GM23338 (cell line): Measurements from ENCODE around the gene PLEKHO1. TPM values are rescaled to one million over a fixed set of nuclear protein-coding genes. Genes with fewer than 3 reads are reported as not detected.

Experiments
- ATAC-seq: fragments of 200-7000 bp; cut with Tn5 transposase; 3 replicates; pipeline ENCODE4 v1.9.1; 2020
- DNase-seq: peaks from one replicate; pipeline ENCODE4 v3.0.0-alpha.2; 2015; ENCODE audit warnings: low spot score
- H2AFZ ChIP-seq: fragments of 200-600 bp; sonication (generic); 2 replicates; pipeline ENCODE4 v1.8.0; 2016; ENCODE audit warnings: antibody characterized with exemption, mild to moderate bottlenecking, moderate library complexity
- H3F3A ChIP-seq: fragments of 200-600 bp; sonication (generic); replicated peaks from 2 replicates; pipeline ENCODE4 v1.8.0; 2017; ENCODE audit warnings: antibody characterized with exemption, mixed run types, low read depth
- H3K27ac ChIP-seq: fragments of 200-600 bp; sonication (generic); 2 replicates; pipeline ENCODE4 v1.6.1; 2016; ENCODE audit warnings: low read depth
- H3K27me3 ChIP-seq: fragments of 200-600 bp; sonication (generic); 2 replicates; pipeline ENCODE4 v1.8.0; 2016; ENCODE audit warnings: mild to moderate bottlenecking, mixed run types, moderate library complexity; ENCODE audit not compliant: insufficient read depth
- H3K36me3 ChIP-seq: fragments of 200-600 bp; sonication (generic); 2 replicates; pipeline ENCODE4 v1.8.0; 2016; ENCODE audit warnings: mild to moderate bottlenecking; ENCODE audit not compliant: insufficient read depth
- H3K4me1 ChIP-seq: fragments of 200-600 bp; sonication (generic); 2 replicates; pipeline ENCODE4 v1.8.0; 2016; ENCODE audit warnings: mild to moderate bottlenecking, moderate library complexity; ENCODE audit not compliant: insufficient read depth
- H3K4me2 ChIP-seq: fragments of 200-600 bp; sonication (generic); 2 replicates; pipeline ENCODE4 v1.7.1; 2017; ENCODE audit warnings: mixed run types
- H3K4me3 ChIP-seq: fragments of 200-600 bp; sonication (generic); 2 replicates; pipeline ENCODE4 v1.6.1; 2016; ENCODE audit warnings: mixed run types
- H3K79me2 ChIP-seq: fragments of 200-600 bp; sonication (generic); replicated peaks from 2 replicates; pipeline ENCODE4 v1.8.0; 2017; ENCODE audit warnings: mild to moderate bottlenecking; ENCODE audit not compliant: insufficient read depth
- H3K9me2 ChIP-seq: fragments of 200-600 bp; sonication (generic); 2 replicates; pipeline ENCODE4 v1.8.0; 2017; ENCODE audit not compliant: insufficient read depth
- H4K20me1 ChIP-seq: fragments of 200-600 bp; sonication (generic); replicated peaks from 2 replicates; pipeline ENCODE4 v1.8.0; 2017; ENCODE audit warnings: mild to moderate bottlenecking; ENCODE audit not compliant: insufficient read depth
- H3K27ac Mint-ChIP-seq: 2 replicates; pipeline ENCODE4 v1.8.0; 2020; ENCODE audit warnings: inconsistent platforms, mild to moderate bottlenecking, moderate library complexity, mixed read lengths
- H3K27me3 Mint-ChIP-seq: 3 replicates; pipeline ENCODE4 v1.8.0; 2022; ENCODE audit warnings: low read depth, mild to moderate bottlenecking, moderate library complexity, mixed read lengths, inconsistent platforms; ENCODE audit not compliant: insufficient read depth, poor library complexity
- H3K36me3 Mint-ChIP-seq: 3 replicates; pipeline ENCODE4 v1.8.0; 2021; ENCODE audit warnings: low read depth, mild to moderate bottlenecking, inconsistent platforms, moderate library complexity, mixed read lengths
- H3K4me1 Mint-ChIP-seq: 3 replicates; pipeline ENCODE4 v1.8.0; 2020; ENCODE audit warnings: mild to moderate bottlenecking, inconsistent platforms, mixed read lengths
- H3K4me3 Mint-ChIP-seq: 3 replicates; pipeline ENCODE4 v1.8.0; 2021; ENCODE audit warnings: moderate library complexity, mild to moderate bottlenecking, inconsistent platforms, mixed read lengths
- H3K9me3 Mint-ChIP-seq: 3 replicates; pipeline ENCODE4 v1.8.0; 2020; ENCODE audit warnings: moderate library complexity, mild to moderate bottlenecking, inconsistent platforms, mixed read lengths
- CREB1 ChIP-seq: fragments of 250-450 bp; sonication (Bioruptor Pico); IDR thresholded peaks from 2 replicates; pipeline ENCODE4 v1.5.0; 2020; ENCODE audit warnings: low read depth, mild to moderate bottlenecking, moderate library complexity
- ETS1 ChIP-seq: IDR thresholded peaks from 2 replicates; pipeline ENCODE4 v1.6.1; 2016; ENCODE audit warnings: antibody characterized with exemption
- EZH2 ChIP-seq: fragments of 200-600 bp; sonication (generic); IDR thresholded peaks from one replicate; pipeline ENCODE4 v1.8.0; 2017; ENCODE audit warnings: antibody characterized with exemption, mild to moderate bottlenecking, low read depth; ENCODE audit not compliant: unreplicated experiment
- EZH2phosphoT487 ChIP-seq: fragments of 200-600 bp; sonication (generic); IDR thresholded peaks from one replicate; pipeline ENCODE4 v1.8.1; 2018; ENCODE audit warnings: antibody characterized with exemption; ENCODE audit not compliant: unreplicated experiment
- JUNB ChIP-seq: IDR thresholded peaks from one replicate; pipeline ENCODE4 v1.6.1; 2016; ENCODE audit warnings: antibody characterized with exemption; ENCODE audit not compliant: unreplicated experiment
- NANOG ChIP-seq: IDR thresholded peaks from 2 replicates; pipeline ENCODE4 v1.6.1; 2016; ENCODE audit warnings: antibody characterized with exemption, borderline replicate concordance
- POLR2AphosphoS5 ChIP-seq: IDR thresholded peaks from 2 replicates; pipeline ENCODE4 v1.6.1; 2016; ENCODE audit warnings: antibody characterized with exemption, low read depth
- STAT1 ChIP-seq: IDR thresholded peaks from one replicate; pipeline ENCODE4 v1.6.1; 2016; ENCODE audit warnings: antibody characterized with exemption; ENCODE audit not compliant: unreplicated experiment
- ZNF114 ChIP-seq: fragments of 250-450 bp; sonication (Bioruptor Pico); IDR thresholded peaks from 2 replicates; pipeline ENCODE4 v1.5.0; 2020; ENCODE audit warnings: mild to moderate bottlenecking, moderate library complexity
- ZNF331 ChIP-seq: fragments of 250-450 bp; sonication (Bioruptor Pico); IDR thresholded peaks from 2 replicates; pipeline ENCODE4 v1.5.0; 2020; ENCODE audit warnings: low read depth, mild to moderate bottlenecking, moderate library complexity
- polyA plus RNA-seq: library from polyadenylated mRNA; unstranded; fragments of >200 nt; fragmentation: Nextera tagmentation; extraction: Ambion mirVana; gene quantifications from 2 replicates; pipeline ENCODE4 v1.2.1, GENCODE V29; 2016
- total RNA-seq: library from RNA; depleted of rRNA; stranded (reverse); fragments of >200 nt; shearing (Covaris generic); gene quantifications from 2 replicates; pipeline ENCODE4 v1.2.3, GENCODE V29; 2014
- TF ChIP-seq, protein P1 (sequence below), 2 experiments: fragments of 200-600 bp in 1 of 2; sonication (generic) in 1 of 2; conservative IDR thresholded peaks; 2 replicates each; pipeline versions ENCODE4 v1.5.1 to v1.6.1; 2016 to 2017; ENCODE audit warnings: antibody characterized with exemption in 2 of 2, low read depth in 2 of 2, mild to moderate bottlenecking in 2 of 2, moderate library complexity in 1 of 2
- TF ChIP-seq, protein P2 (sequence below): IDR thresholded peaks from one replicate; pipeline ENCODE4 v1.6.1; 2018; ENCODE audit warnings: antibody characterized with exemption; ENCODE audit not compliant: unreplicated experiment
- TF ChIP-seq, protein P3 (sequence below): fragments of 250-450 bp; sonication (Bioruptor Pico); IDR thresholded peaks from 2 replicates; pipeline ENCODE4 v1.5.0; 2020; ENCODE audit warnings: mild to moderate bottlenecking, moderate library complexity

Gene PLEKHO1
- total and polyA plus RNA-seq, 2 experiments from 2014 or later: 34.3 to 36.7 TPM

DNA sequence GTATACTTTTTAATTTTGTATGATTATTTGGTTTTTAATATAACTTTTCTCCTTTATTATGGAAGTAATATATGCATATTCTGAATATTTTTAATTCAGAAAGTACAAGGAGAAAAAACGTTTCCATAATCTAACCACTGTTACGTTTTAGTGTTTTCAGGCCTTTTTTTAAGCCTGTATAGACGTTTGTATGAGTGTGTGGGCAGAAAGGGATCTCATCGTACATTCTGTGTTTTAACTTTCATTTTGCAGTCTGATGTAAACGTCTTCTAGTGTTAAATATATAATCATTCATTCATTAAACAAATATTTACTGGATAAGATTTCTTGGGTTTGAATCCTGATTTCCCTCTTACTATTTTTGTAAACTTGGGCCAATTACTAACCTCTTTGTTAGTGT lies 38.0 kb upstream of the PLEKHO1 start:
- no peak overlapping the region for H3K4me3 Mint-ChIP-seq
- Histone ChIP-seq H3K27ac (no peak overlapping the region), H3K27me3 (no peaks in the 10 kb centered on the region), H3F3A (no peaks in the 10 kb centered on the region), H3K9me2 (no peaks in the 10 kb centered on the region), H3K4me2 (no peak overlapping the region), H2AFZ (no peak overlapping the region), H4K20me1 (no peaks in the 10 kb centered on the region), H3K4me3 (no peak overlapping the region), H3K36me3 (peaks cover 3% of the 10 kb centered on the region; the same call in 1 of the 2 replicates), H3K79me2 (no peaks in the 10 kb centered on the region), H3K4me1 (0 out of 2 replicates have a peak, but pooled peaks cover 1% of the 10 kb centered on the region)
- ATAC-seq (no peak), DNase-seq (no peak)
- peaks cover 34% of the 10 kb centered on the region for H3K36me3 Mint-ChIP-seq
- H3K27me3 Mint-ChIP-seq: peaks cover 5% of the 10 kb centered on the region
- no peak overlapping the region for H3K27ac Mint-ChIP-seq
- peaks cover 2% of the 10 kb centered on the region; the same call in 2 of the 3 replicates for H3K4me1 Mint-ChIP-seq
- no peak for TF ChIP-seq CREB1 (CRISPR knock-in tag)
- TF ChIP-seq POLR2AphosphoS5: no peak
- no peak for TF ChIP-seq JUNB
- no peak for TF ChIP-seq EZH2
- no peak for TF ChIP-seq NANOG
- TF ChIP-seq EZH2phosphoT487: no peak
- no peak for TF ChIP-seq STAT1
- TF ChIP-seq ETS1: no peak
- TF ChIP-seq ZNF331 (CRISPR knock-in tag): no peak
- TF ChIP-seq, protein P1, sequence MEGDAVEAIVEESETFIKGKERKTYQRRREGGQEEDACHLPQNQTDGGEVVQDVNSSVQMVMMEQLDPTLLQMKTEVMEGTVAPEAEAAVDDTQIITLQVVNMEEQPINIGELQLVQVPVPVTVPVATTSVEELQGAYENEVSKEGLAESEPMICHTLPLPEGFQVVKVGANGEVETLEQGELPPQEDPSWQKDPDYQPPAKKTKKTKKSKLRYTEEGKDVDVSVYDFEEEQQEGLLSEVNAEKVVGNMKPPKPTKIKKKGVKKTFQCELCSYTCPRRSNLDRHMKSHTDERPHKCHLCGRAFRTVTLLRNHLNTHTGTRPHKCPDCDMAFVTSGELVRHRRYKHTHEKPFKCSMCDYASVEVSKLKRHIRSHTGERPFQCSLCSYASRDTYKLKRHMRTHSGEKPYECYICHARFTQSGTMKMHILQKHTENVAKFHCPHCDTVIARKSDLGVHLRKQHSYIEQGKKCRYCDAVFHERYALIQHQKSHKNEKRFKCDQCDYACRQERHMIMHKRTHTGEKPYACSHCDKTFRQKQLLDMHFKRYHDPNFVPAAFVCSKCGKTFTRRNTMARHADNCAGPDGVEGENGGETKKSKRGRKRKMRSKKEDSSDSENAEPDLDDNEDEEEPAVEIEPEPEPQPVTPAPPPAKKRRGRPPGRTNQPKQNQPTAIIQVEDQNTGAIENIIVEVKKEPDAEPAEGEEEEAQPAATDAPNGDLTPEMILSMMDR (conservative IDR thresholded peaks at IDR 0.05; ENCODE audit: low read depth in 2 of 2): no peak
- TF ChIP-seq, protein P2, sequence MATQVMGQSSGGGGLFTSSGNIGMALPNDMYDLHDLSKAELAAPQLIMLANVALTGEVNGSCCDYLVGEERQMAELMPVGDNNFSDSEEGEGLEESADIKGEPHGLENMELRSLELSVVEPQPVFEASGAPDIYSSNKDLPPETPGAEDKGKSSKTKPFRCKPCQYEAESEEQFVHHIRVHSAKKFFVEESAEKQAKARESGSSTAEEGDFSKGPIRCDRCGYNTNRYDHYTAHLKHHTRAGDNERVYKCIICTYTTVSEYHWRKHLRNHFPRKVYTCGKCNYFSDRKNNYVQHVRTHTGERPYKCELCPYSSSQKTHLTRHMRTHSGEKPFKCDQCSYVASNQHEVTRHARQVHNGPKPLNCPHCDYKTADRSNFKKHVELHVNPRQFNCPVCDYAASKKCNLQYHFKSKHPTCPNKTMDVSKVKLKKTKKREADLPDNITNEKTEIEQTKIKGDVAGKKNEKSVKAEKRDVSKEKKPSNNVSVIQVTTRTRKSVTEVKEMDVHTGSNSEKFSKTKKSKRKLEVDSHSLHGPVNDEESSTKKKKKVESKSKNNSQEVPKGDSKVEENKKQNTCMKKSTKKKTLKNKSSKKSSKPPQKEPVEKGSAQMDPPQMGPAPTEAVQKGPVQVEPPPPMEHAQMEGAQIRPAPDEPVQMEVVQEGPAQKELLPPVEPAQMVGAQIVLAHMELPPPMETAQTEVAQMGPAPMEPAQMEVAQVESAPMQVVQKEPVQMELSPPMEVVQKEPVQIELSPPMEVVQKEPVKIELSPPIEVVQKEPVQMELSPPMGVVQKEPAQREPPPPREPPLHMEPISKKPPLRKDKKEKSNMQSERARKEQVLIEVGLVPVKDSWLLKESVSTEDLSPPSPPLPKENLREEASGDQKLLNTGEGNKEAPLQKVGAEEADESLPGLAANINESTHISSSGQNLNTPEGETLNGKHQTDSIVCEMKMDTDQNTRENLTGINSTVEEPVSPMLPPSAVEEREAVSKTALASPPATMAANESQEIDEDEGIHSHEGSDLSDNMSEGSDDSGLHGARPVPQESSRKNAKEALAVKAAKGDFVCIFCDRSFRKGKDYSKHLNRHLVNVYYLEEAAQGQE: no peak
- TF ChIP-seq ZNF114: no peak
- TF ChIP-seq, protein P3, sequence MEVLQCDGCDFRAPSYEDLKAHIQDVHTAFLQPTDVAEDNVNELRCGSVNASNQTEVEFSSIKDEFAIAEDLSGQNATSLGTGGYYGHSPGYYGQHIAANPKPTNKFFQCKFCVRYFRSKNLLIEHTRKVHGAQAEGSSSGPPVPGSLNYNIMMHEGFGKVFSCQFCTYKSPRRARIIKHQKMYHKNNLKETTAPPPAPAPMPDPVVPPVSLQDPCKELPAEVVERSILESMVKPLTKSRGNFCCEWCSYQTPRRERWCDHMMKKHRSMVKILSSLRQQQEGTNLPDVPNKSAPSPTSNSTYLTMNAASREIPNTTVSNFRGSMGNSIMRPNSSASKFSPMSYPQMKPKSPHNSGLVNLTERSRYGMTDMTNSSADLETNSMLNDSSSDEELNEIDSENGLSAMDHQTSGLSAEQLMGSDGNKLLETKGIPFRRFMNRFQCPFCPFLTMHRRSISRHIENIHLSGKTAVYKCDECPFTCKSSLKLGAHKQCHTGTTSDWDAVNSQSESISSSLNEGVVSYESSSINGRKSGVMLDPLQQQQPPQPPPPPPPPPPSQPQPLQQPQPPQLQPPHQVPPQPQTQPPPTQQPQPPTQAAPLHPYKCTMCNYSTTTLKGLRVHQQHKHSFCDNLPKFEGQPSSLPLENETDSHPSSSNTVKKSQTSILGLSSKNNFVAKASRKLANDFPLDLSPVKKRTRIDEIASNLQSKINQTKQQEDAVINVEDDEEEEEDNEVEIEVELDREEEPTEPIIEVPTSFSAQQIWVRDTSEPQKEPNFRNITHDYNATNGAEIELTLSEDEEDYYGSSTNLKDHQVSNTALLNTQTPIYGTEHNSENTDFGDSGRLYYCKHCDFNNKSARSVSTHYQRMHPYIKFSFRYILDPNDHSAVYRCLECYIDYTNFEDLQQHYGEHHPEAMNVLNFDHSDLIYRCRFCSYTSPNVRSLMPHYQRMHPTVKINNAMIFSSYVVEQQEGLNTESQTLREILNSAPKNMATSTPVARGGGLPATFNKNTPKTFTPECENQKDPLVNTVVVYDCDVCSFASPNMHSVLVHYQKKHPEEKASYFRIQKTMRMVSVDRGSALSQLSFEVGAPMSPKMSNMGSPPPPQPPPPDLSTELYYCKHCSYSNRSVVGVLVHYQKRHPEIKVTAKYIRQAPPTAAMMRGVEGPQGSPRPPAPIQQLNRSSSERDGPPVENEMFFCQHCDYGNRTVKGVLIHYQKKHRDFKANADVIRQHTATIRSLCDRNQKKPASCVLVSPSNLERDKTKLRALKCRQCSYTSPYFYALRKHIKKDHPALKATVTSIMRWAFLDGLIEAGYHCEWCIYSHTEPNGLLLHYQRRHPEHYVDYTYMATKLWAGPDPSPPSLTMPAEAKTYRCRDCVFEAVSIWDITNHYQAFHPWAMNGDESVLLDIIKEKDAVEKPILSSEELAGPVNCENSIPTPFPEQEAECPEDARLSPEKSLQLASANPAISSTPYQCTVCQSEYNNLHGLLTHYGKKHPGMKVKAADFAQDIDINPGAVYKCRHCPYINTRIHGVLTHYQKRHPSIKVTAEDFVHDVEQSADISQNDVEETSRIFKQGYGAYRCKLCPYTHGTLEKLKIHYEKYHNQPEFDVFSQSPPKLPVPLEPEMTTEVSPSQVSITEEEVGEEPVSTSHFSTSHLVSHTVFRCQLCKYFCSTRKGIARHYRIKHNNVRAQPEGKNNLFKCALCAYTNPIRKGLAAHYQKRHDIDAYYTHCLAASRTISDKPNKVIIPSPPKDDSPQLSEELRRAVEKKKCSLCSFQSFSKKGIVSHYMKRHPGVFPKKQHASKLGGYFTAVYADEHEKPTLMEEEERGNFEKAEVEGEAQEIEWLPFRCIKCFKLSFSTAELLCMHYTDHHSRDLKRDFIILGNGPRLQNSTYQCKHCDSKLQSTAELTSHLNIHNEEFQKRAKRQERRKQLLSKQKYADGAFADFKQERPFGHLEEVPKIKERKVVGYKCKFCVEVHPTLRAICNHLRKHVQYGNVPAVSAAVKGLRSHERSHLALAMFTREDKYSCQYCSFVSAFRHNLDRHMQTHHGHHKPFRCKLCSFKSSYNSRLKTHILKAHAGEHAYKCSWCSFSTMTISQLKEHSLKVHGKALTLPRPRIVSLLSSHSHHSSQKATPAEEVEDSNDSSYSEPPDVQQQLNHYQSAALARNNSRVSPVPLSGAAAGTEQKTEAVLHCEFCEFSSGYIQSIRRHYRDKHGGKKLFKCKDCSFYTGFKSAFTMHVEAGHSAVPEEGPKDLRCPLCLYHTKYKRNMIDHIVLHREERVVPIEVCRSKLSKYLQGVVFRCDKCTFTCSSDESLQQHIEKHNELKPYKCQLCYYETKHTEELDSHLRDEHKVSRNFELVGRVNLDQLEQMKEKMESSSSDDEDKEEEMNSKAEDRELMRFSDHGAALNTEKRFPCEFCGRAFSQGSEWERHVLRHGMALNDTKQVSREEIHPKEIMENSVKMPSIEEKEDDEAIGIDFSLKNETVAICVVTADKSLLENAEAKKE: no peak
- peaks cover 23% of the 10 kb centered on the region for H3K9me3 Mint-ChIP-seq
